CD4-positive, alpha-beta T cell treated with Interleukin-6 at 100 ng/mL for 8 hours (primary cell): ENCODE measurements around the gene FUT2.

Source experiments
- DNase-seq: peaks from one replicate; pipeline ENCODE4 v3.0.0-alpha.2; 2020; ENCODE audit warnings: mixed read lengths, low spot score

Gene FUT2

GRCh38 chr19:48751845-48752495, 56.2 kb downstream of the FUT2 start:
- no peak for DNase-seq

GRCh38 chr19:48752496-48753365, 57.0 kb downstream of the FUT2 start, which contains the start of gene FUT1:
Gene FUT1 (minus strand): TSS chr19:48752641. CDS start chr19:48751281, 1,360 bp downstream.
- peak; percentile 18 for DNase-seq

- no peak for DNase-seq
Observed at GRCh38 chr19:48755084-48755641, 59.4 kb downstream of the FUT2 start, which contains the start of gene FGF21. Gene FGF21 (plus strand): TSS chr19:48755524. CDS start chr19:48756237, 713 bp downstream.
